Activated naive CD4-positive, alpha-beta T cell treated with anti-CD3 and anti-CD28 coated beads for 36 hours (primary cell): ENCODE measurements around the gene C22orf23. TPM values are rescaled to one million over a fixed set of nuclear protein-coding genes. Genes with fewer than 3 reads are reported as not detected.
A peak's percentile ranks its signal among the peaks of the same experiment; 100 is the strongest.
"Not testable (repeated sequence)": the region's sequence is repeated elsewhere in the genome, so short reads cannot be mapped to it uniquely, and the experiment has no call there.

Experiments used
- CTCF ChIA-PET: fragments of 350-600 bp; sonication (Branson Sonifier 250); formaldehyde crosslinking; loops from one replicate; lab custom pipeline; 2021; ENCODE audit warnings: antibody characterized with exemption; lab: Charles Lee
- DNase-seq: peaks from one replicate; pipeline ENCODE4 v3.0.0-alpha.2; 2020
- H3K27ac Mint-ChIP-seq: one replicate; pipeline ENCODE4 v1.8.0; 2021; ENCODE audit warnings: mild to moderate bottlenecking, mixed read lengths
- H3K27me3 Mint-ChIP-seq: one replicate; pipeline ENCODE4 v1.8.0; 2021; ENCODE audit warnings: low read depth, mixed read lengths
- H3K36me3 Mint-ChIP-seq: one replicate; pipeline ENCODE4 v1.8.0; 2021; ENCODE audit warnings: low read depth, mixed read lengths
- H3K4me1 Mint-ChIP-seq: one replicate; pipeline ENCODE4 v1.8.0; 2021; ENCODE audit warnings: low read depth, mixed read lengths
- H3K4me3 Mint-ChIP-seq: one replicate; pipeline ENCODE4 v1.8.0; 2021; ENCODE audit warnings: mild to moderate bottlenecking, moderate library complexity, mixed read lengths
- H3K9me3 Mint-ChIP-seq: one replicate; pipeline ENCODE4 v1.8.0; 2021; ENCODE audit warnings: mixed read lengths
- intact Hi-C: fragments of 100-400 bp; cut with micrococcal nuclease; formaldehyde crosslinking; loops from one replicate; pipeline ENCODE4 v1.15.1; 2023
- total RNA-seq, 2 experiments: library from RNA; stranded (reverse); gene quantifications; one replicate each; pipeline ENCODE4 v1.2.3, GENCODE V29; 2021

Gene C22orf23
- total RNA-seq, 2 experiments from 2014 or later: not detected

DNA sequence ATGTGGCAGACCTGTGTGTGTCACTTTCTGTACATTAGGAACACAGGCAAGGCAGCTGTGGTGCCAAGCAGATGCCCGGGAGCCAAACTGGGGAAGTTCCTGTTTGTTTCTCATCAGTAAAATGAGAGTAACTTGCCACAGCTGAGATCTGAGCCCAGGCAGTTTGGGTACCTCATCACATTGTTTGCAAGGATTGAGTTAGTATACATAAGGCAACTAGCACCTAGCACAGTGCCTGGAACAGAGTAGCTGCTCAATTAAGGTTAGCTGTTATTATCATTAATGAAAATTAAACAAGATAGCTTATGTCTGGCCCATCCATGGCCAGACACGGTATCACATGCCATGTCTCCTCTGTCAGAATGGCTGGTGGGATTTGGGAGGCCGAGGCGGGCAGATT, 23.1 kb upstream of the C22orf23 start:
- H3K36me3 Mint-ChIP-seq: peaks cover 5% of the 10 kb centered on the region
- no peaks in the 10 kb centered on the region for H3K4me1 Mint-ChIP-seq
- H3K4me3 Mint-ChIP-seq: no peak overlapping the region
- CTCF ChIA-PET: interaction anchor here (0.6 to 1.3 kb wide), 2 partner anchors 159 to 642 kb away, joined by 3 read pairs; no protein-coding TSS in a partner anchor
- peak overlapping the region; percentile 15 for H3K27ac Mint-ChIP-seq
- DNase-seq: no peak
- no peaks in the 10 kb centered on the region for H3K9me3 Mint-ChIP-seq
- H3K27me3 Mint-ChIP-seq: no peaks in the 10 kb centered on the region
- intact Hi-C loops: no loop called here

DNA sequence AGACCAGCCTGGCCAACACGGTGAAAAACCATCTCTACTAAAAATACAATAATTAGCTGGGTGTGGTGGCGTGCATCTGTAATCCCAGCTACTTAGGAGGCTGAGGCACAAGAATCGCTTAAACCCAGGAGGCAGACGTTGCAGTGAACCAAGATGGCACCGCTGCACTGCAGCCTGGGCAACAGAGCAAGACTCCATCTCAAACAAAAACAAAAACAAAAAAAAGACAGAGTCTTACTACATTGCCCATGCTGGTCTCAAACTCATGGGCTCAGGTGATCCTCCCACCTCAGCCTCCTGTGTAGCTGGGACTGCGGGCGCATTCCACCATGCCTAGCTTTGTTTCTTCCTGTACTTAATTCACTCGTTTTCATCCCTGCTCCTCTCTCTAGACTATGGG, 22.6 kb upstream of the C22orf23 start:
- H3K4me3 Mint-ChIP-seq, H3K4me1 Mint-ChIP-seq, DNase-seq, H3K9me3 Mint-ChIP-seq, H3K36me3 Mint-ChIP-seq, H3K27ac Mint-ChIP-seq, H3K27me3 Mint-ChIP-seq, intact Hi-C loops: not testable (repeated sequence)
- CTCF ChIA-PET: interaction anchor here (0.6 to 1.3 kb wide), 2 partner anchors 159 to 643 kb away, joined by 3 read pairs; no protein-coding TSS in a partner anchor

DNA sequence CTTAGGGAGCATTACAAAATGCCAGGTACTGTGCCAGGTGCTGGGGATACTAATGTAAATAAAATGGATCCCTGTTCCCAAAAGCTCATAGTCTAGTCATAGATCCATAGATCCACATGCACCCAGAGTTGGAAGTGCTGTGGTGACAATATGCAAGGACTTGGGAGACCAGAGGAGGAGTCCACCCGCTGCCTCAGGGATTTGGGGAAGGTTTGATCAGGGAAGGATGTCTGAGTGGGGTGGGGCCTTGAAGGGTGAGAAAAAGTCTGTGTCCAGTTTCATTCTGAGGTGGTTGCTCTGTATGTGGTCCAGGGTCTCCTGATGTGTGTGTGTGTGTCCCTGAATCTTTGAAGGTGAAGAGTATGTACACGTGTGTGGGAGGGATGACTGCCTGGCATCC, 21.8 kb upstream of the C22orf23 start:
- Mint-ChIP-seq H3K36me3 (peaks cover 5% of the 10 kb centered on the region), H3K27ac (no peak overlapping the region), H3K4me3 (no peak overlapping the region), H3K4me1 (no peaks in the 10 kb centered on the region), H3K9me3 (no peaks in the 10 kb centered on the region), H3K27me3 (no peaks in the 10 kb centered on the region)
- intact Hi-C loops: no loop called here
- DNase-seq: no peak
- CTCF ChIA-PET: no interaction called here

DNA sequence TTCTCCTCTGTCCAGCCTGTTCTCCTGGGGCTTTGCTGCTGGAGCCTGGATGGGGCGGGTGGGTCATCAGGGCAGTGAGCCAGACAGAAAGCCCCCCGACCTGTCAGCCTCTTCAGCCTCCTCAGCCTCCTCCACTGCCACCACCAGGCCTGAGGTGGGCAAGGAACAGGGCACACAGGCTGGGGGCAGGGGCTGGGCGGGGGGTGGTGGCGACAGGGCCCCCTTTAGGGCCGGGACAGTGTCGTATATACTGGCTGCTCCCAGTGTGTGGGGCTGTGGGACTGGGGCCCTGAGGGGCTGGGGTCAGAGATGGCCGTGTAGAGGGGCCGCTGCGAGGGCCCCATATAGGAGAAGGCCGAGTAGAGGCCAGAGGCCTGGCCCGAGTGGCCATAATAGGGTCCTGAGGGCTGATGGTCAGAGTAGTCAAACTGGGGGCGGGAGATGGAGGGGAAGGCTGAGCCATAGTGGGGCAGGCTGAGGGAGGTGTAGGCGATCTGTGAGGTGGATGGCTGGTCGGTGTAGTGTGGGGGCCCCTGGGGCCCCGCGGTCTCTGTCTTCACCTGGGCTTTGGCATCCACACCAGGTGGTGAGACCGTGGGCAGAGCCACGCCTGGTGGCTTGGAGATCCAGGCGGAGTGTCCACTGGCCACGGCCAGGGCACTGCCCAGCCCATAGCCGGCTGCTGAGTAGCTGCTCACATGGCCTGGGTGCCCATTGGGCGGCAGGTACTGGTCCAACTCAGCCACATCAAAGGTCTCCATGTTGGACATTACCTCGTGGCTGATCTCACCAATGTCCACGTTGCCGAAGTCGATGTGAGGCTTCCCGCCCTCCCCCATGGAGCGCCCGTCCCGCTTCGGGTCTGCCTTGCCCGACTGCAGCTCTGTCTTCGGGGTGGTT, 20.1 kb upstream of the C22orf23 start:
- CTCF ChIA-PET: no interaction called here

DNA sequence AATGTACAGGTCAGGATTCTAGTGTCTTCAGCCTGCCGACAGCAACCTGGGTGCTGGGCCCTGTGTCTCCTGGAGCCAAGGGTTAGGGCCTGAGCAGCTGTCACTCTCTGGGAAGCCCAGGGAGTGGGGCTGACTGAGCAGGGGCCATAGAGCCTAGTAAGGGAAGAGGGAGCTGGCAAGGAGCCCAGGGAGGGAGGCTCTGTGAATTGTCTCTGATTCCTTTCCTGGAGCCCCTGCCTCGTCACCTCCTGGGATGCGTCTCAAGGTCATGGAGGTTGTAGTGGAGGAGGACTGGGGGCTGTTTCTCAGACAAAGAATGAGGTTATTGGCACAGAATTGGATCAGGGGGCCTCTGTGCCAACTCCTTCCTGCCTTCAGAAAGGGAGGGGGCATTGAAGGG, 19.1 kb upstream of the C22orf23 start:
- CTCF ChIA-PET: no interaction called here
- no peaks in the 10 kb centered on the region for H3K4me1 Mint-ChIP-seq
- peaks cover 12% of the 10 kb centered on the region for H3K36me3 Mint-ChIP-seq
- no peaks in the 10 kb centered on the region for H3K9me3 Mint-ChIP-seq
- H3K27me3 Mint-ChIP-seq: no peaks in the 10 kb centered on the region
- no peak overlapping the region for H3K27ac Mint-ChIP-seq
- no peak overlapping the region for H3K4me3 Mint-ChIP-seq
- intact Hi-C loops: no loop called here
- no peak for DNase-seq

More for the DNA sequence above, 20.1 kb upstream of the C22orf23 start:
- no peaks in the 10 kb centered on the region for H3K27me3 Mint-ChIP-seq
- no peak for DNase-seq
- H3K4me1 Mint-ChIP-seq: no peaks in the 10 kb centered on the region
- H3K36me3 Mint-ChIP-seq: peaks cover 7% of the 10 kb centered on the region
- no peak overlapping the region for H3K4me3 Mint-ChIP-seq
- H3K9me3 Mint-ChIP-seq: no peaks in the 10 kb centered on the region
- intact Hi-C loops: no loop called here
- no peak overlapping the region for H3K27ac Mint-ChIP-seq

DNA sequence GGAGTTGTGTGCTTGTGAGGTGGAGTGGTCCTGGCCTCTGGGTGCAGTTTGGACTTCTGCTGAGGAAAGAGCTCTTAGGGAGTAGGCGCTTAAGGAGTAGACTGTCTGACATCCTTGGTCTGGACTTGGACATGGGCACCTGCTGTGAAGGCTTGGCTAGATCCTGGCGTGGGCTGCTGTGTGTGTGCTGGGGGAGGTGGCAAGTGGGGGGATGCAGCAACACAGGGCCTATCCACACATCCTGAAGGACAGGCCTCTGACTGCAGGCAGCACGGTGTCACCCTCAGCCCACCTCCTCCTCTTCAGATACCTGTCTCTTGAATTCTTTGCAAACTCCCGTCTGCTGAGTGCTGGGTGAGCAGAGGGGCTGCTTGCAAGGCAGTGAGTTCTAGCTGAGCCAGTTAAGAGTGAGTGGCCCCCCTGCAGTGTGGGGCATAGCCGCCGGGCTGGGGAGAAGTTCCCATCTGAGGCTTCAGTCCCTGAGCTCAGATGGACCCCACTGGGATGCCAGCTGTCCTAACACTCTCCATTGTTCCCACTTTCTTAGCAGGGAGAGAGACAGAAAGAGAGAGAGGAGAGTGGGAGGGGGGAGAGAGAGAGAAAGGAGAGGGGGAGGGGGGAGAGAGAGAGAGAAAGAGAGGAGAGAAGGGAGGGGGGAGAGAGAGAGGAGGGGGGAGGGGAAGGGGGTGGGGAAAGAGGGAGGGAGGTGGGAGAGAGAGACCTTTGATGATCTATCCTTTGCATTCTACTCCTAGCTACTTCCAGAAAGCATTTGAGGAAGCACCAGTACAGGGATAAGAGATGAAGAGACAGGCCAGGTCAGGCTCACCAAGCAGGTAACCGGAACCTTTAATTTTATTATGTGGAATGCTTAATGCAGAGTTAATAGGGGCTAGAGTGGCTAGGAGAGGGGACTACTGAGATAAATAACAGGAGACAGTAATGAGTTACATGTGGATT, 18.4 kb upstream of the C22orf23 start:
- no peak overlapping the region for H3K4me3 Mint-ChIP-seq

DNA sequence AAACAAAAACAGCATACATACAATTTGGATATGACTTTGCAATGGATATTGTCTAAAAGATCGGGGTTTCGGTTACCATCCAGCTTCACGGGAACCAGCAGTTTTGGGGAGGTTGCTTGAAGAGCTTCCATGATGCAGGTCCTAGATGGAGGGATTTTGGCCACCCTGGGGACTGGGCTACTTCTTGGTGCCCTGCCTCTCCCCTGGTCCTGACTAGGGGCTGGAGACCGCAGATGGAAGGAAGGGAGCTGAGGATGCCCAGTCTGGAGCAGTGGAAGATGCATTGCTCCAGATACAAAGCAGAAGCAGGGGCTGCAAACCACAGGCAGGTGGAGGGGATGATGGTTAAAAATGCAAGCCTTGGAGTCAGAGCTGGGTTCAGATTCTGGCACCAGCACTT, 17.5 kb upstream of the C22orf23 start:
- Mint-ChIP-seq H3K4me1 (no peaks in the 10 kb centered on the region), H3K27me3 (no peaks in the 10 kb centered on the region), H3K9me3 (no peaks in the 10 kb centered on the region), H3K4me3 (no peak overlapping the region), H3K36me3 (peaks cover 20% of the 10 kb centered on the region), H3K27ac (no peak overlapping the region)
- DNase-seq: no peak
- CTCF ChIA-PET: interaction anchor here (0.6 to 1.8 kb wide), 5 partner anchors 29 to 699 kb away, joined by 3 to 7 read pairs (median 4); no protein-coding TSS in a partner anchor
- intact Hi-C loops: no loop called here

More for the DNA sequence above, 18.4 kb upstream of the C22orf23 start:
- H3K9me3 Mint-ChIP-seq: no peaks in the 10 kb centered on the region
- CTCF ChIA-PET: interaction anchor here (1.1 to 1.8 kb wide), 4 partner anchors 28 to 154 kb away, joined by 3 to 7 read pairs (median 4); no protein-coding TSS in a partner anchor
- H3K4me1 Mint-ChIP-seq: no peaks in the 10 kb centered on the region
- H3K27ac Mint-ChIP-seq: no peak overlapping the region
- H3K36me3 Mint-ChIP-seq: peaks cover 17% of the 10 kb centered on the region
- no peak for DNase-seq
- intact Hi-C loops: no loop called here
- H3K27me3 Mint-ChIP-seq: no peaks in the 10 kb centered on the region

DNA sequence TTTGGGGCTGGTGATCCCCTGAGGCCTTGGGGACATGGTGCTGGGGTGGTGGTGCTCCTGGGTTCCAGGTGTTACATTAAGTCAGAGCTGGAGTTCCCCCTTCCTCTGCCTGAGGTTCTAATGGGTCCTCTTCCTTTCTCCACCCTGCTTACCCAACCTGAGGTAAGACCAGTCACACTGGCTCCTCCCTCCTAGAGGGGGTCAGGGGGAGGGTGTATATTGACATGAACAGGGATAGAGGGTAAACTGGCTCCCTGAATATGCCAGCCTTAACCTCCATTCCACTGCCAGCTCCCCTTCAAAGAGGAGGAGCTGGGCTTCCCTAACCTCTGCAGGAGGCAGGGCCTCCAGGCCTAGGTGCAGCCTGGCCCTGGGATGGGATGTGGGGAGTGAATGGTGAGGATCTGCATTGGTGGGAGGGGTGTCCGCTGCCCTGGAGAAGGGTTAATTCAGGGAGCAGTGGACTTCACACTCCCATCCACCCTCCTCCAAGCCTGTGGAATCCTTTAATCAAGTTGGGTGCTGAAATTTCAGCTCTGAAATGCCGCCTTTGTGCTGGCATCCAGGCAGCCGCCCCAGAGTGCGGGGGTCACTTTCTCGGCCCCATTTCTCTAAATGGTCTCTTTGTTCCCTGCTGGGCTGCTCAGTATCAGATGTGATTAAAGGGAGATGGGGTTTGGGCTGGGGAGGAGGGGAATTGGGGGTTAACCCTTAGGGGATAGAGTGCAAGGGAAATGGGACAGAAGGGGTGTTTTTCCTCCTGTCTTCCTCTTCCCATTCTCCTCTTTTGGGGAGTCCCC, 15.3 kb upstream of the C22orf23 start:
- no peaks in the 10 kb centered on the region for H3K4me1 Mint-ChIP-seq
- no peaks in the 10 kb centered on the region for H3K9me3 Mint-ChIP-seq
- no peak overlapping the region for H3K4me3 Mint-ChIP-seq
- DNase-seq: no peak
- intact Hi-C loops: no loop called here
- H3K27ac Mint-ChIP-seq: no peak overlapping the region
- H3K36me3 Mint-ChIP-seq: peaks cover 18% of the 10 kb centered on the region
- CTCF ChIA-PET: interaction anchor here (1.0 to 2.3 kb wide), 2 partner anchors 14 to 151 kb away, joined by 3 to 8 read pairs; no protein-coding TSS in a partner anchor
- no peaks in the 10 kb centered on the region for H3K27me3 Mint-ChIP-seq

DNA sequence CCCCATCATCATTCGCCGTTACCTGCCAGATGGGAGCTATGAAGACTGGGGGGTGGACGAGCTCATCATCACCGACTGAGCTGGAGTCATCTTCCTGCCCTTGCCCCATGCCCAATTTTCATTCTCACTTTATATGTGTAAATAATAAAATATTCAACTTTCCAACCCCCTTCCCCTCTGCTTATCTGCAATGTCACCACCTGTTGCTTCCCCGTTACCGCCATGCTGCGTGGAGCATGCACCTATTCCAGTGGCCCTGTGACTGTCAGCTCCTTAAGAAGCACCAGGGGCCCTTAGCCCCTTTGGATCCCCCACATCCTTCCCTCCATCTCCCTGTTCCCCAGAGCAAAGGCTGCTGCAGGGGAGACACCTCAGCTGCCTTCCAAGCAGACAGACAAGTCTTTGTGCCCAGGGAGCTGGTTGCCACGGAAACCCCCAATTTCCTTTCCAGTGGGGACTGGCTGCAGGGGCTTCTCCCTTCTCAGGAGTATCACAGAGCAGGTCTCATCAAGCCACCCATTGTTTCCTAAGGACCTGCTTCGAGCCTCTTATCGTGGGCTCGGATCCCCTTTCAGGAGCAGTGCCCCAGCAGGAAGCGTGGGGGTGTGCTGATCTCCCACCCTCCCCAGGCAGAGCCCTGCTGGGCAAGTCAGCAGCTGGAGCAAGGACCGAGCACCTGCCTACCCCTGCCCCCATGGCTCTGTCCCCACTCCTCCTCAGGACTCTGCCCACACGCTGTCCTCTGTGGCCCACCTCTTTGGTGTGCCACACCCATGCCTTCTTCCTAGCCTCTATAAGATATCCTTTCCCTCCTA, 14.4 kb upstream of the C22orf23 start:
- no peaks in the 10 kb centered on the region for H3K4me1 Mint-ChIP-seq
- H3K9me3 Mint-ChIP-seq: no peaks in the 10 kb centered on the region
- H3K36me3 Mint-ChIP-seq: peaks cover 18% of the 10 kb centered on the region
- H3K4me3 Mint-ChIP-seq: no peak overlapping the region
- no peak for DNase-seq
- CTCF ChIA-PET: interaction anchor here (0.7 to 2.3 kb wide), 3 partner anchors 14 to 150 kb away, joined by 3 to 8 read pairs (median 3); no protein-coding TSS in a partner anchor
- H3K27ac Mint-ChIP-seq: no peak overlapping the region
- no peaks in the 10 kb centered on the region for H3K27me3 Mint-ChIP-seq
- intact Hi-C loops: no loop called here

DNA sequence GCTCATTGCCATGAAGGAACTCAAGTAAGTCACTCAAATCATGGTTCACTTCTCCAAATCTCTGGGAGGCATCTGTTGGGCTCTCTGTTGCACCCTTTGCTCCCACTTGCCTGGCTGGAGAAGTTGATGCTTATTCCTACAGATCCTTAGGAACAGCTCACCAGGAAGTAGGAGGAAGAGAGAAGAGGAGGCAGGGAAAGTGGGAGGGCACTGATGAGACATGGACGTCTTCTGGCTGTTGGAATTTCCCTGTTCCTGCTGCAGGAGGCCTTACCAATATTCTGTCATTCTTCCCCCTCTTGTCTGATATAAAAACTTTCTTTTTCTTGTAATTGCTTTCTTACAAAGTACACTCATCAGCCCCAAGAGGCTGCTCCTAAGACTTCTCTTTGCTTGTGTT, 13.7 kb upstream of the C22orf23 start:
- Mint-ChIP-seq H3K27me3 (no peaks in the 10 kb centered on the region), H3K4me1 (no peaks in the 10 kb centered on the region), H3K36me3 (peaks cover 20% of the 10 kb centered on the region), H3K4me3 (no peak overlapping the region), H3K9me3 (no peaks in the 10 kb centered on the region), H3K27ac (no peak overlapping the region)
- CTCF ChIA-PET: interaction anchor here (0.7 to 2.3 kb wide), 2 partner anchors 36 to 149 kb away, joined by 3 to 8 read pairs; no protein-coding TSS in a partner anchor
- no peak for DNase-seq
- intact Hi-C loops: no loop called here
